K562 (cell line): ENCODE results near the gene SLC17A9. TPM values are rescaled to one million over a fixed set of nuclear protein-coding genes. Genes with fewer than 3 reads are reported as not detected.

Experiments
- ATAC-seq: fragments of 200-7000 bp; cut with Tn5 transposase; 3 replicates; pipeline ENCODE4 v1.9.1; 2020; ENCODE audit warnings: moderate library complexity
- BruUV-seq: library from RNA; stranded (reverse); fragments of 400-500 nt; replicated peaks from 2 replicates; lab custom pipeline; 2021; lab: Mats Ljungman, UMichigan
- CTCF ChIA-PET: fragments of 300-600 bp; formaldehyde crosslinking; extraction: SDS; loops from one replicate; lab custom pipeline; 2021; ENCODE audit warnings: low intra/inter-chr PET ratio; lab: Yijun Ruan, JAX
- POLR2A ChIA-PET: fragments of 300-600, 350-650 bp; sonication (Branson Sonifier 250); formaldehyde crosslinking; extraction: SDS; loops from one replicate; lab custom pipeline; 2021; ENCODE audit warnings: antibody characterized with exemption, inconsistent platforms; lab: Yijun Ruan, JAX
- DNase-seq, 4 experiments: peaks; one replicate each; pipeline versions ENCODE4 v3.0.0 to v3.0.0-alpha.2; 2011 to 2018; ENCODE audit warnings: low spot score in 3 of 4, mixed read lengths in 3 of 4; ENCODE audit errors: extremely low read depth in 1 of 4
- FAIRE-seq: peaks from 2 replicates; lab custom pipeline; 2011; peaks lifted over from hg19 to GRCh38; lab: Jason Lieb, UNC
- H2AFZ ChIP-seq: 2 replicates; pipeline ENCODE4 v1.6.0; 2011; ENCODE audit warnings: low read depth, low read length, control low read depth, inconsistent platforms
- H3K27ac ChIP-seq: fragments of 200-600 bp; 3 replicates; pipeline ENCODE4 v1.8.0; 2011; ENCODE audit warnings: low read depth, mild to moderate bottlenecking, control low read depth, inconsistent platforms, low read length, moderate library complexity, mixed read lengths; ENCODE audit errors: extremely low read depth
- H3K27me3 ChIP-seq, 2 experiments: fragments of 300-600 bp in 1 of 2; 2 replicates in 1 of 2; 3 replicates in 1 of 2; pipeline versions ENCODE4 v1.6.0 to v1.8.0; 2011; ENCODE audit warnings: inconsistent platforms in 2 of 2, low read length in 2 of 2, mild to moderate bottlenecking in 1 of 2, mixed read lengths in 1 of 2, moderate library complexity in 1 of 2; ENCODE audit not compliant: control insufficient read depth in 2 of 2, insufficient read depth in 2 of 2
- H3K36me3 ChIP-seq: fragments of 300-600 bp; 3 replicates; pipeline ENCODE4 v1.8.0; 2011; ENCODE audit warnings: mild to moderate bottlenecking, low read length, inconsistent platforms; ENCODE audit not compliant: control insufficient read depth, insufficient read depth
- H3K4me1 ChIP-seq, 2 experiments: fragments of 200-600 bp in 1 of 2; replicated peaks in 1 of 2; 2 replicates in 1 of 2; 3 replicates in 1 of 2; pipeline versions ENCODE4 v1.5.1 to v1.8.0; 2011; ENCODE audit warnings: inconsistent platforms in 2 of 2, low read length in 2 of 2, mild to moderate bottlenecking in 1 of 2, mixed read lengths in 1 of 2, moderate library complexity in 1 of 2; ENCODE audit not compliant: control insufficient read depth in 2 of 2, insufficient read depth in 2 of 2
- H3K4me2 ChIP-seq: 2 replicates; pipeline ENCODE4 v1.6.1; 2011; ENCODE audit warnings: low read length, control low read depth, inconsistent platforms, mixed read lengths; ENCODE audit not compliant: insufficient read depth
- H3K4me3 ChIP-seq: fragments of 200-600 bp; sonication (generic), shearing (Covaris generic); 2 replicates; pipeline ENCODE4 v1.5.1; 2016; ENCODE audit warnings: control low read depth, inconsistent platforms
- H3K79me2 ChIP-seq: fragments of 200-600 bp; 3 replicates; pipeline ENCODE4 v1.8.0; 2011; ENCODE audit warnings: low read length, inconsistent platforms; ENCODE audit not compliant: control insufficient read depth, insufficient read depth
- H3K9ac ChIP-seq, 2 experiments: 2 replicates each; pipeline versions ENCODE4 v1.6.0 to v1.6.1; 2011; ENCODE audit warnings: low read depth in 2 of 2, low read length in 2 of 2, control low read depth in 1 of 2, inconsistent platforms in 1 of 2, mild to moderate bottlenecking in 1 of 2, mixed read lengths in 1 of 2; ENCODE audit not compliant: insufficient read depth in 1 of 2
- H3K9me1 ChIP-seq: one replicate; pipeline ENCODE4 v1.6.0; 2011; ENCODE audit warnings: inconsistent platforms, mild to moderate bottlenecking, low read length, moderate library complexity; ENCODE audit not compliant: control insufficient read depth, insufficient read depth
- H3K9me3 ChIP-seq: replicated peaks from 2 replicates; pipeline ENCODE4 v1.5.1; 2011; ENCODE audit warnings: low read depth, low read length, inconsistent platforms; ENCODE audit not compliant: control insufficient read depth, insufficient read depth
- H4K20me1 ChIP-seq: replicated peaks from 2 replicates; pipeline ENCODE4 v1.6.1; 2011; ENCODE audit warnings: low read length, inconsistent platforms, mixed read lengths; ENCODE audit not compliant: control insufficient read depth, insufficient read depth
- CTCF ChIP-seq, 3 experiments: IDR thresholded peaks in 2 of 3; conservative IDR thresholded peaks in 1 of 3; 2 replicates each; pipeline ENCODE4 v1.5.1; 2011 to 2012; ENCODE audit warnings: low read length in 3 of 3, mild to moderate bottlenecking in 3 of 3, control low read depth in 2 of 3, improper control_type of control experiment in 1 of 3, inconsistent platforms in 1 of 3, low read depth in 1 of 3, mixed read lengths in 1 of 3, moderate library complexity in 1 of 3; ENCODE audit not compliant: insufficient read depth in 2 of 3
- DEAF1 ChIP-seq: fragments of 450-650 bp; formaldehyde crosslinking; IDR thresholded peaks from 2 replicates; pipeline ENCODE4 v1.4.0; 2020; ENCODE audit warnings: mild to moderate bottlenecking, moderate library complexity
- NR1H2 ChIP-seq: sonication (generic); formaldehyde crosslinking; IDR thresholded peaks from 2 replicates; pipeline ENCODE4 v1.4.0; 2020; ENCODE audit warnings: mild to moderate bottlenecking, missing genetic modification reagents
- REST ChIP-seq, 2 experiments: fragments of 450-650 bp; formaldehyde crosslinking in 1 of 2; IDR thresholded peaks; 2 replicates each; pipeline versions ENCODE4 v1.4.0 to v1.6.1; 2014 to 2020; ENCODE audit warnings: mild to moderate bottlenecking in 2 of 2, borderline replicate concordance in 1 of 2, low read depth in 1 of 2
- WGBS: fragments of 100-300 bp; shearing (Covaris generic); methylation state at CpG from one replicate; pipeline ENCODE4 v1.1.6; 2016; ENCODE audit warnings: low coverage, mixed read lengths; ENCODE audit not compliant: insufficient coverage; ENCODE audit errors: missing lambda C conversion rate; 5-methylcytosine and 5-hydroxymethylcytosine counted together
- in situ Hi-C: fragments of 300-500 bp; cut with MboI; formaldehyde crosslinking; loops from 4 replicates; pipeline ENCODE4 v1.15.0; 2018; ENCODE audit warnings: inconsistent platforms, mixed read lengths
- intact Hi-C: fragments of 100-400 bp; cut with micrococcal nuclease; formaldehyde crosslinking; loops from 2 replicates; pipeline ENCODE4 v1.14.2; 2022
- polyA plus RNA-seq, 8 experiments: library from polyadenylated mRNA; depleted of rRNA in 4 of 8; stranded (reverse) in 5 of 8; unstranded in 3 of 8; fragments of >200 nt; fragmentation: Nextera tagmentation in 2 of 8; fragmentation: Illumina TruSeq in 1 of 8; extraction: Ambion mirVana in 2 of 8; extraction: Trizol in 1 of 8; gene quantifications; 2 replicates each; pipeline versions ENCODE4 v1.2.1 to v1.2.3, GENCODE V29; 2011 to 2014; ENCODE audit warnings: inconsistent platforms in 1 of 8, missing spikeins in 1 of 8
- total RNA-seq, 7 experiments: library from RNA; depleted of rRNA in 6 of 7; stranded (reverse); fragments of >200 nt in 6 of 7; fragmentation: Illumina TruSeq in 2 of 7; extraction: Trizol in 2 of 7; gene quantifications; 2 replicates each; pipeline versions ENCODE4 v1.2.1 to v1.2.3, GENCODE V29; 2011 to 2021; ENCODE audit warnings: low replicate concordance in 1 of 7

The SLC17A9 gene
- total and polyA plus RNA-seq, 9 of the 15 experiments (the other 6 are each of a cell fraction or from before 2014, with no cell fraction given) = 0.04 to 0.31 TPM; not detected in 7

- TF ChIP-seq DEAF1 (no peak), NR1H2 (no peak)
These were observed 45.7 kb upstream of the SLC17A9 start (continued) for GRCh38 chr20:62906647-62907375.

GRCh38 chr20:62907384-62908317 lies 44.9 kb upstream of the SLC17A9 start:
- FAIRE-seq (peak; percentile 66), DNase-seq (peak; percentile 30 to 57 (median 45)), ATAC-seq (peak; percentile 80)
- no peaks in the 10 kb centered on the region for H3K27me3 ChIP-seq
- no peak overlapping the region for H3K4me2 ChIP-seq
- WGBS = 77% methylated on average over 12 of the region's 16 CpGs
- POLR2A ChIA-PET = interaction anchor here (0.5 to 1.7 kb wide), 6 partner anchors 9 to 104 kb away, joined by 3 to 6 read pairs (median 3); no protein-coding TSS in a partner anchor
- intact Hi-C loops = no loop called here
- CTCF ChIA-PET = no interaction called here
- no peak overlapping the region for H2AFZ ChIP-seq
- no peak overlapping the region for H3K9ac ChIP-seq
- no TSS peak for BruUV-seq
- no peak overlapping the region for H3K4me3 ChIP-seq
- peaks cover 99% of the 10 kb centered on the region for H3K36me3 ChIP-seq
- no peak overlapping the region for H3K27ac ChIP-seq
- peaks cover 0 to 3% of the 10 kb centered on the region in 2 experiments; a peak in 1 of 5 replicates for H3K4me1 ChIP-seq
- no peaks in the 10 kb centered on the region for H3K9me3 ChIP-seq
- peaks cover 43% of the 10 kb centered on the region for H3K79me2 ChIP-seq
- in situ Hi-C loops = no loop called here
- peaks cover 14% of the 10 kb centered on the region; the same call in 1 of the 2 replicates for H4K20me1 ChIP-seq
- peaks cover 5% of the 10 kb centered on the region for H3K9me1 ChIP-seq
- TF ChIP-seq REST (IDR thresholded peaks at IDR 0.05; ENCODE audit: borderline replicate concordance) (peak; percentile 8; the same call in 1 of the 2 replicates), REST (CRISPR knock-in tag; IDR thresholded peaks at IDR 0.05; ENCODE audit: low read depth) (no peak), CTCF (IDR thresholded peaks at IDR 0.05 in 2 of 3, conservative IDR thresholded peaks at IDR 0.05 in 1 of 3; ENCODE audit: insufficient read depth in 2 of 3, low read depth in 1 of 3, low read length in 3 of 3) (peak; percentile 52 to 69 (median 52))
